Hair follicle dermal papilla cell (primary cell): ENCODE data around the gene PAN2. TPM values are rescaled to one million over a fixed set of nuclear protein-coding genes. Genes with fewer than 3 reads are reported as not detected.

Experiments
- small RNA-seq: library from RNA; depleted of rRNA; stranded (forward); fragments of <200 nt; gene quantifications from one replicate; pipeline ENCODE3, GENCODE V24; 2012
- total RNA-seq: library from RNA; depleted of rRNA; stranded (reverse); fragments of >200 nt; gene quantifications from 2 replicates; pipeline ENCODE4 v1.2.3, GENCODE V29; 2012

PAN2 gene, protein sequence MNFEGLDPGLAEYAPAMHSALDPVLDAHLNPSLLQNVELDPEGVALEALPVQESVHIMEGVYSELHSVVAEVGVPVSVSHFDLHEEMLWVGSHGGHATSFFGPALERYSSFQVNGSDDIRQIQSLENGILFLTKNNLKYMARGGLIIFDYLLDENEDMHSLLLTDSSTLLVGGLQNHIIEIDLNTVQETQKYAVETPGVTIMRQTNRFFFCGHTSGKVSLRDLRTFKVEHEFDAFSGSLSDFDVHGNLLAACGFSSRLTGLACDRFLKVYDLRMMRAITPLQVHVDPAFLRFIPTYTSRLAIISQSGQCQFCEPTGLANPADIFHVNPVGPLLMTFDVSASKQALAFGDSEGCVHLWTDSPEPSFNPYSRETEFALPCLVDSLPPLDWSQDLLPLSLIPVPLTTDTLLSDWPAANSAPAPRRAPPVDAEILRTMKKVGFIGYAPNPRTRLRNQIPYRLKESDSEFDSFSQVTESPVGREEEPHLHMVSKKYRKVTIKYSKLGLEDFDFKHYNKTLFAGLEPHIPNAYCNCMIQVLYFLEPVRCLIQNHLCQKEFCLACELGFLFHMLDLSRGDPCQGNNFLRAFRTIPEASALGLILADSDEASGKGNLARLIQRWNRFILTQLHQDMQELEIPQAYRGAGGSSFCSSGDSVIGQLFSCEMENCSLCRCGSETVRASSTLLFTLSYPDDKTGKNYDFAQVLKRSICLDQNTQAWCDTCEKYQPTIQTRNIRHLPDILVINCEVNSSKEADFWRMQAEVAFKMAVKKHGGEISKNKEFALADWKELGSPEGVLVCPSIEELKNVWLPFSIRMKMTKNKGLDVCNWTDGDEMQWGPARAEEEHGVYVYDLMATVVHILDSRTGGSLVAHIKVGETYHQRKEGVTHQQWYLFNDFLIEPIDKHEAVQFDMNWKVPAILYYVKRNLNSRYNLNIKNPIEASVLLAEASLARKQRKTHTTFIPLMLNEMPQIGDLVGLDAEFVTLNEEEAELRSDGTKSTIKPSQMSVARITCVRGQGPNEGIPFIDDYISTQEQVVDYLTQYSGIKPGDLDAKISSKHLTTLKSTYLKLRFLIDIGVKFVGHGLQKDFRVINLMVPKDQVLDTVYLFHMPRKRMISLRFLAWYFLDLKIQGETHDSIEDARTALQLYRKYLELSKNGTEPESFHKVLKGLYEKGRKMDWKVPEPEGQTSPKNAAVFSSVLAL
- 19.2 and 34.2 TPM in 2 replicates for total RNA-seq

DNA sequence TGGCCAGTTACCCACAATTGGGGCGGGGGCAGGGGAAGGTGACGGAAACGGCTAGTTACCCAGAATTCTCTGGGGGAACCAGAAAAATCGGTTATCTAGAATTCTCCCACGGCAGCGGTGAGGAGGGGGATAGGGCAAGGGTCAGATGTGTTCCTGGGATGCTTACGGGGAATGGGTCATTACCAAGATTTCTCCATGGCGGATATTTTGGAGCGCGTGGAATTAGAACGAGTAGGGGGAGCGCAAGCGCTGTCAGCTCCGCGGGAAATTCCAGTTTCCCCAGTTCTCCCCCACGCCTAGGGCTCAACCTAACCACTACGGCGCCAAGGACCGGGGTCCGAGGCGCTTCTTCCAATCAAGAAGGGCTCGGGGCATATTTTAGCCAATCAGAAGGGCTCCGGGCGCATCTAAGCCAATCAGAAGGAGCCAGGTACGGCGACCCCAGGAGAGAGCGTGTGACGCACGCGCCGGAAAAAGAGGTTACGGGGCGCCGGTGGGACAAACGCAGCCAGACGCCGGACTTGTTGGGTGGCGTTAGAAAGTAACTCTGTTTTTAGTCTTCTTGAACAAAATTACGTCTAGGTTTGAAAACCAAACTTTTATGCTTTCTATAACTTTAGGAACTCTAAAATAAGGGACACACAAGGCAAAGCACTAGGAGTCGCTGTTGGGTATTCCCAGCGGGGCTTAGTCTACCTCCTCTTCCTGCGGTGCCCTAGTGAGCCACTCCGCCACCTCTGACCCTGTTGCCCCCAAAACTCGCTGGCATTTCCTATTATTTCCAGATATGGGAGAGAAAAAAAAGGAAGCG lies at the start of gene PAN2:
Gene PAN2 (minus strand): TSS at position 322 of the 811 bp plus-strand sequence. CDS start 906 bp downstream, outside the sequence.

DNA sequence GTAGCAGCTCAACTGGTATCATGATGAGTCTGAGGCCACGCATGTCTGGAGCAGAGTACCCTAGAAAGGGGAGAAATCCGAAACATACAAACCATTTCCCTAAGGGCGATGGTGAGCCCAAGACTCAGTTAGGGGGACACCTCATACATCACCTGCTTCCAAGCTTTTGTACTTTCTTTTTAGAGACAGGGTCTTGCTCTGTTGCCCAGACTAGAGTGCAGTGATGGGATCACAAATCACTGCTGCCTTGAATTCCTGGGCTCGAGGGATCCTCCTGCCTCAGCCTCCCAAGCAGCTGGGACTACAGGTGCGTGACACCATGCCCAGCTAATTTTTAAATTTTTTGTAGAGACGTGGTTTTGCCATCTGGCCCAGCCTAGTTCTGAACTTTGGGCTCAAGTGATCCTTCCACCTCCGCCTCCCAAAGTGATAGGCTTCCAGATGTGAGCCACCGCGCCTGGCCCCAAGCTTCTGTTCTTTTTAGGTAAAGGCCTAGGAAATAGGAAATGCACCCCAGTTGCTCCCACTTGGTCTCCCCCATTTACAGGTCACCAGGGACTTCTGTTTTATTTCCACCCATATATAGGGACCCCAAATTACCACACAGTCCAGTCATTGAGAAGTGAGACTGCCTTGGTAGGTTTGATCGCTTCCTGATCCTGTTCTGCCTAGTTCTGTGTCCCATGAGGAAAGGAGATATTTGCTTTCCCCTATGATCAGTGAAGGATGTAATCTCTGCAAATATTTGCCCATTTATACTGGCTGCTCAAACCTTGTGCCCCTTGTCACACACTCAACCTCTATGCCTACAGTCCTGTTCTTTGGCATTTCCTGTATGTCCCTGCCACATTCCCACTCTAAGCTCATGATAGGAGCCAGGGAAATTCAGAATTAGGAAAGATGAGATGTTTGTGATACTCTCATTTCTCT lies 28.6 kb upstream of the PAN2 start, which contains the start of gene APOF:
Gene APOF (minus strand): TSS at position 728 of the 930 bp plus-strand sequence. CDS start 112 bp downstream, at position 616.

DNA sequence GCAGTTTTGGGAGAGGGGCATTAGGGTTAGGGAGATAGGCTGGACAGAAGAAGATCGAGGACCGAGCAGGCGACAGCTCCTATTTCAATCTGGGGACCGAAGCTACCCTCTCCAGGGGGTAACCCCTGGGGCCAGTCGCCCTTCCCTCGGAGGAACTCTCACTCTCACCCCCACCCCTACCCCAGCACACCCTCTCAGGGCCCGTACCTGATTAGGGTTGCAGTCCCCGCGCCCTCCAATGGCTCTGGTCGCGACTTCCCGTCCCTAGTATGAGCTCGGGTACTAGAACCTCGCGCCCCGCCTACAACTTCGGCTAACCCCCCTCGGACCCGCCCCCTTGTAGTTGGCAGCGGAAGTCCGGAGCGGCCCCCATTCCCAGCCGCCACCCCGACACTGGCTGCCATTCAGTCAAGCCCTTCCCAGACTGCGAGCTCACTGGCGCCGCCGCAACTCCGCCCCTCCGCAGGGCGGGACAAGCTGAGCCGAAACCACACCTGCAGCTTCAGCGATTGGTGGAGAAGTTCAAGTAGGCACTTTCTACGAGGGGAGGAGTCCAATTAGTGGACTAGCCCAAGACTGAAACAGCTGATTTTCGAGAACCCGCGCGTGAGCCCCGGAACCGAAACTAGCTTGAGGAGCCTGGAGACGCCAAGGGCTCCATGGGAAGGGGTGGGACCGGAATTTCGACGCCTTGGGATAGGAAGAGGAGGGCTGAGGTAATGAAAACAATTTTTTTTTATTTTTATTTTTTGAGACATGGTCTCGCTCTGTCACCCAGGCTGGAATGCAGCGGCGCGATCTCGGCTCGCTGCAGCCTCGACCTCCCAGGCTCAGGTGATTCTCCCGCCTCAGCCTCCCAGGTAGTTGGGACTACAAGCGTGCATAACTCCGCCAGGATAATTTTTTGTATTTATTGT lies 26.3 kb upstream of the PAN2 start, which contains the start of gene STAT2:
Gene STAT2 (minus strand): TSS at position 257 of the 917 bp plus-strand sequence. CDS start 3,536 bp downstream, outside the sequence.

DNA sequence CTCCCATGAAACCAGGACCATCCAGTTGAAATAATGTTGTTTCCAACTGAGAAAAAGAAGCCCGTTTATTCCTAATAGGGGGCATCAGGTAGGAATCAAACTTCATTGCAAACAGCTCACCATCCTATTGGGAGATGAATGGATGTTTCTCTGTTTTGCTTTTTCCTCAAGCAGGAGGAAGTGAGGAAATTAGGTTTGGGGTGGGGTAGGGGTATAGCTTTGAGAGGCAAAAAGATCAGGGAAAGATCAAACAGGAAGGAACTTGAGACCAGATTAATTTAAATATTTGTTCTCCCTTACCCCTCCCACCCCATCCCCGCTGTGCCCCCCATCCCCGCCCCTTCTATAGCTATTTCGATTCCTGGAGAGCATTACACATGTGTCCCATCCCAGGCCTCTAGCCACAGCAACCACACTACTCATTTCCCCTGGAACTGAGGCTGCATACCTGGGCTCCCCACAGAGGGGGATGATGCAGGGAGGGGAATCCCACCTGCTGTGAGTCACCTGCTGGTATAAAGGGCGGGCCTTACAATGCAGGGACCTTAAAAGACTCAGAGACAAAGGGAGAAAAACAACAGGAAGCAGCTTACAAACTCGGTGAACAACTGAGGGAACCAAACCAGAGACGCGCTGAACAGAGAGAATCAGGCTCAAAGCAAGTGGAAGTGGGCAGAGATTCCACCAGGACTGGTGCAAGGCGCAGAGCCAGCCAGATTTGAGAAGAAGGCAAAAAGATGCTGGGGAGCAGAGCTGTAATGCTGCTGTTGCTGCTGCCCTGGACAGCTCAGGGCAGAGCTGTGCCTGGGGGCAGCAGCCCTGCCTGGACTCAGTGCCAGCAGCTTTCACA lies 4.7 kb upstream of the PAN2 start, which contains the start of gene IL23A:
Gene IL23A (plus strand): TSS at position 577 of the 850 bp plus-strand sequence. CDS start 161 bp downstream, at position 738.

DNA sequence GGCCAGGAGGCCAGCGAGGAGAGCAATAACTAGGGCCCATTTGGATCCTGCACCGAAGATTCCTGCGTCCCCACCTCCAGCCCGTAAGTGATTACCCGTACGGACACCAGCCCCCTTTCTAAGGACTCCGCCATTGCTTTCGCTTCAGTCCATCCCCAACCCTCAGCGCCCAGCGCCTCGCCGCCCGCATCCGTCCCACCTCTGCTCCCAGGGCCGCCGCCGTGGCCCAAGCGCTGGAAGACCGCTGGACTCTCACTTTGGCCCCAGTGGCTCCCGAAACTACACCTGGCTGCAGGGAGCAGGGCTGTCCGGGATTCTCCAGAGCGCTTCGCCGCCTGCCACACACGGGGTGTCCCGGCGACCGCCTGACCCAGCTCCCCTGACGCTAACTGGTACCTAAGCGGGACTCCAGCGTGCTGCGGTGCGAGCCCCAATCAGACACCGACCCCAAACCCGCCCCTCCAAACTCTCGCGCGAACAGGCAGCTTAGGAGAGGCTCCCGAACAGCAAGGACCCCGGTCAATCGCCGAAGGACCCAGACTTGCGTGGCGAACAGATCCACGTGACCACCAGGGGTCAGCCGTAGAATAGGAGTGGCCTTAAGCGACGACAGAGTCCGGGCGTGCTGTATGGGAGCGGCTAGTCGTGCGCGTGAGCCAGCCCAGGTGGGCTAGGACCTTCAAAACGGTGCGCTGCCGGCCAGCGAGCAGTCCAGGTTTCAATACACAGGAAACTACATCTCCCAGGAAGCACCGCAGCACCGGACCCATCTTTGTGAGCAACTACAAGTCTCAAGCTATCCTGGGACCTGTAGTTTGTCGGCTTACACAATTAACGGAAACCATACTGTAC lies 18.0 kb downstream of the PAN2 start, which contains the start of gene CNPY2:
Gene CNPY2 (minus strand): TSS at position 367 of the 852 bp plus-strand sequence. CDS start 771 bp downstream, outside the sequence.

DNA sequence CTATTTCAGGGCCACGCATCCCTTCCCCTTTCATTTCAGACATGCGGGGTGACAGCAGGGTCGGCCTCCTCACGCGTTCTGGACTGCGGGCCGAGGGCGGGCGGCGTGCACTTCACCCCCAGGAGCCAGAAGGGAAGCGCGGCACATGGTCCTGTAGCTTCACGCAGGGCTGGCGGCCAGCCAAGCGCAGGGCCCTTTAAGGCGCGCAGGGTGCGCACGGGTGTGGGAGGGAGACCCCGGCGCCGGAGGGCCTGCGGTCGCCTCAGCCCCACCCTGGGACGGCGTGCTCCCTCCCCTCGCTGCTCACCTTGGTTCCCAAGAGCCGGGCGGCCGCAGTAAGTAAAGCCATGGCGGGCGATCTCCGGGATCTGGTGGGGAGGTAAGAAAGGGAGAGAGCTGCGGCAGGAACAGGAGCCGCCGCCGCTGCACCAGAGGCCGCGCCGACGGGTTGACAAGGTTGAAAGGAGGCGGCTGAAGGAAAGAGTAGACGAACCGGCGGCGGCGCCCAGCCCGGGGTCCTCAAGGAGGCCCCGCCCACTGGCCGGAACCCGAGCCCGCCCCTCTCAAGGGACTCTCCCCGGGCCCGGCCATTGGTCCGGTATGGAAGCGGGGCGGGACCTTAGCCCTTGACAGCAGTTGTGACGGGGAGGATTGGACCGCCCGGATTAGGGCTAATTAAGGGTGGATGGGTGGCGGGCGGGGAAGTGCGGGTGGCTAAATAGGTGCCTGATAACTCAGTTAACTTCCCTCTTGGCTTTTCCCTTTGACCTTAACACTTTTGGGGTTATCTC lies 33.8 kb downstream of the PAN2 start, which contains the start of gene CS:
Gene CS (minus strand): TSS at position 478 of the 791 bp plus-strand sequence. CDS start 129 bp downstream, at position 349.

DNA sequence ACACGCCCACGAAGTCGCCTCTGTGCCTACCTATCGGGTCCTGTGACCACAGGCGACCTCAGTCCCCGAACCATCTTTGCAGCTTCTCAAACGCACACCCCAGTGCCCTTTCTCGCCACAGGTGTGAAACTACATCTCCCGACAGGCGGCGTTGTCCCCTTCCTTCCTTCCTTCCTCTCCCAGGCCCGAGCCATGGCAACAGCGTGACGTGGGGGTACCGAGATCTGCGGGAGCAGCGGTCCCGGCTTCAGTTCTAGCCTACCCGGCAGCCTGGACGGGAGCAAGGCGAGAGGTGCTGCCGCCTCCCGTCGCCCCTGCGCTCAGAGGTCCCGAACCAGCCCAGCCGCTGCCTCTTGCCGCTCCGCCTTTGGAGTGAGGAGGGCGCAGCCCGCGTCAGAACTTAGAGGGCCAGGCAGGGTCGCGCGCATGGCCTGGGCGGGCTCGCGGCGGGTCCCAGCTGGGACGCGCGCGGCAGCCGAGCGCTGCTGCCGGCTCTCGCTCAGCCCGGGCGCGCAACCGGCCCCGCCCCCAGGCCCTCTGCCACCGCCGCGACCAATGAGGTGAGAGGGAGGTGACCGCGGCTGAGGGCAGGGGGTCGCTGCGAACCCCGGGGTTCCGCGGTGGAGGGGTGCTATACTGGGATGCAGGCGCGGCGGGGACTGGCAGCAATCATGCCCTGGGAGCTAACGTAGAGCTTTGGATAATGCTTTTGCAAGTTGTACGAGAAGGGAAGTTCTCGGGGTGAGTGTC lies 66.9 kb downstream of the PAN2 start, which contains the start of gene COQ10A:
Gene COQ10A (plus strand): TSS at position 250 of the 750 bp plus-strand sequence. CDS start 177 bp downstream, at position 427.

Small RNA genes lying within 50 kb of the gene (small RNA-seq; reads per million reads assigned to genes)
- gene RNU7-40P: not detected

Other genes starting within 250 kb of the PAN2 start
- gene PA2G4, start 229.4 kb downstream of the PAN2 start, total RNA-seq: 83.1 and 84.2 TPM in 2 replicates
- 811 and 982 TPM in 2 replicates for gene RPL41, start 217.4 kb downstream of the PAN2 start, total RNA-seq
- 7.7 and 9.9 TPM in 2 replicates for gene ZC3H10, start 215.7 kb downstream of the PAN2 start, total RNA-seq
- gene ESYT1, start 205.7 kb downstream of the PAN2 start, total RNA-seq: 251 and 267 TPM in 2 replicates
- gene MYL6B, start 181.4 kb downstream of the PAN2 start, total RNA-seq: 53.9 and 65.1 TPM in 2 replicates
- 831 and 1,406 TPM in 2 replicates for gene MYL6, start 175.6 kb downstream of the PAN2 start, total RNA-seq
- gene SMARCC2, start 144.5 kb downstream of the PAN2 start, total RNA-seq: 75.8 and 76.9 TPM in 2 replicates
- gene RNF41, start 112.1 kb downstream of the PAN2 start, total RNA-seq: 145 and 163 TPM in 2 replicates
- gene NABP2, start 109.7 kb downstream of the PAN2 start, total RNA-seq: 21.6 and 24.0 TPM in 2 replicates
- not detected in 2 replicates for gene SLC39A5, start 103.9 kb downstream of the PAN2 start, total RNA-seq
- 19.1 and 22.3 TPM in 2 replicates for gene ANKRD52, start 75.6 kb downstream of the PAN2 start, total RNA-seq
- gene COQ10A, start 67.1 kb downstream of the PAN2 start, total RNA-seq: 12.4 and 15.6 TPM in 2 replicates
- gene CS, start 33.7 kb downstream of the PAN2 start, total RNA-seq: 91.3 and 105 TPM in 2 replicates
- 57.2 and 59.7 TPM in 2 replicates for gene CNPY2, start 18.0 kb downstream of the PAN2 start, total RNA-seq
- gene IL23A, start 4.9 kb upstream of the PAN2 start, total RNA-seq: not detected in 2 replicates
- gene STAT2, start 26.1 kb upstream of the PAN2 start, total RNA-seq: 671 and 690 TPM in 2 replicates
- gene APOF, start 28.9 kb upstream of the PAN2 start, total RNA-seq: not detected in 2 replicates
- 2.6 and 3.4 TPM in 2 replicates for gene TIMELESS, start 115.4 kb upstream of the PAN2 start, total RNA-seq
- 0.32 TPM in 1 of 2 replicates, not detected in the other for gene MIP, start 120.7 kb upstream of the PAN2 start, total RNA-seq
- 2.8 and 2.9 TPM in 2 replicates for gene SPRYD4, start 134.6 kb upstream of the PAN2 start, total RNA-seq
- gene GLS2, start 154.2 kb upstream of the PAN2 start, total RNA-seq: not detected in 2 replicates
- gene RBMS2, start 187.8 kb upstream of the PAN2 start, total RNA-seq: 25.7 and 26.0 TPM in 2 replicates